Esophagus muscularis mucosa (tissue), 4 donors: Measurements from ENCODE around the gene PERCC1. TPM values are rescaled to one million over a fixed set of nuclear protein-coding genes. Genes with fewer than 3 reads are reported as not detected.

Experiments
- DNase-seq: peaks from one replicate; pipeline ENCODE4 v3.0.0-alpha.2; 2017; ENCODE audit errors: extremely low spot score
- H3K27ac ChIP-seq, 4 donors: fragments of 200-600 bp; sonication (generic); replicated peaks in 1 of 4; 1 replicate in 3 of 4; 2 replicates in 1 of 4; pipeline ENCODE4 v1.5.1; 2016 to 2019; ENCODE audit warnings: mild to moderate bottlenecking in 1 of 4
- H3K27me3 ChIP-seq, 4 donors: fragments of 200-600 bp; sonication (generic); one replicate each; pipeline versions ENCODE4 v1.5.1 to v1.6.0; 2016 to 2019
- H3K36me3 ChIP-seq, 4 donors: fragments of 200-600 bp; sonication (generic); one replicate each; pipeline ENCODE4 v1.5.1; 2016 to 2019
- H3K4me1 ChIP-seq, 4 donors: fragments of 200-600 bp; sonication (generic); one replicate each; pipeline ENCODE4 v1.5.1; 2016 to 2019
- H3K4me3 ChIP-seq, 4 donors: fragments of 200-600 bp; sonication (generic); 1 replicate in 2 of 4; 2 replicates in 2 of 4; pipeline ENCODE4 v1.5.1; 2016 to 2019; ENCODE audit warnings: mild to moderate bottlenecking in 4 of 4, moderate library complexity in 1 of 4
- H3K9me3 ChIP-seq, 4 donors: fragments of 200-600 bp; sonication (generic); 1 replicate in 3 of 4; 2 replicates in 1 of 4; pipeline ENCODE4 v1.5.1; 2016 to 2019
- CTCF ChIP-seq, 3 experiments: fragments of 200-600 bp in 2 of 3; fragments of 450-650 bp in 1 of 3; sonication (generic) in 2 of 3; IDR thresholded peaks; one replicate each; pipeline ENCODE4 v1.5.1; 2017 to 2019; ENCODE audit warnings: antibody characterized with exemption in 3 of 3, mild to moderate bottlenecking in 2 of 3, moderate library complexity in 1 of 3
- EP300 ChIP-seq: sonication (generic); formaldehyde crosslinking; IDR thresholded peaks from one replicate; pipeline ENCODE4 v1.6.1; 2017; ENCODE audit warnings: antibody characterized with exemption
- POLR2A ChIP-seq: fragments of 450-650 bp; IDR thresholded peaks from one replicate; pipeline ENCODE4 v1.6.1; 2017; ENCODE audit warnings: antibody characterized with exemption, moderate library complexity, mild to moderate bottlenecking, low read depth
- POLR2AphosphoS5 ChIP-seq, 2 donors: sonication (generic); formaldehyde crosslinking; IDR thresholded peaks; one replicate each; pipeline ENCODE4 v1.6.1; 2017; ENCODE audit warnings: antibody characterized with exemption in 2 of 2
- WGBS: methylation state at CpG from one replicate; pipeline ENCODE4 v1.1.5; 2018; 5-methylcytosine and 5-hydroxymethylcytosine counted together
- intact Hi-C: fragments of 100-400 bp; cut with DNase I; formaldehyde crosslinking; loops from one replicate; pipeline ENCODE4 v1.15.1; 2023
- total RNA-seq, 4 donors: library from RNA; depleted of rRNA; stranded (reverse); fragments of >200 nt; gene quantifications; one replicate each; pipeline versions ENCODE4 v1.1.0 to v1.2.1, GENCODE V29; 2016

The PERCC1 gene
- total RNA-seq, 4 donors from 2014 or later, result not detected

DNA sequence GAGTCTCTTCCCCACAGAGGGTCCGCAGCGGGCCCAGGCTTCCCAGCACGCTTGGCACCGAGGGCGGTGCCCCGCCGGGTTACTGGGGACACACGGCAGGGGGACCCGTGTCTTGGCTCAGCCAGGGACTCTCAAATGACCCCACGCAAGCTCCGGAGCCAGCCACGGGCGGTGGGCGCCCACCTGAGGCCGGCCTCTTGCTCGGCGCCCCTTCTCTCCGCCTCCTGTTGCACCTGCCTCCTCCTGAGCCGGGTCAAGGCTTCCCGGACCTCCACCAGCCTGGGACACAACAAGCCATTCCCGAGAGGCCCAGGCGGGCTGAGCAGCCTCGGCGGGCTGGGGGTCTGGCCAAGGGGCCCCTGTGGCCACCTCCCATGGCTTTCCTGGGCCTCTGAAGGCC, 11.8 kb downstream of the PERCC1 start:
- Histone ChIP-seq H3K4me3 (no peak overlapping the region), H3K27ac (no peak overlapping the region), H3K9me3 (no peaks in the 10 kb centered on the region), H3K4me1 (no peaks in the 10 kb centered on the region), H3K36me3 (peaks cover 8 to 35% (median 27%) of the 10 kb centered on the region in 4 donors), H3K27me3 (no peaks in the 10 kb centered on the region)
- intact Hi-C loops, result no loop called here
- no peak for DNase-seq
- WGBS, result 89% methylated on average over 16 of the region's 24 CpGs
- TF ChIP-seq EP300, result no peak
- TF ChIP-seq POLR2A, result no peak
- no peak for TF ChIP-seq POLR2AphosphoS5 (IDR thresholded peaks at IDR 0.05)
- no peak for TF ChIP-seq CTCF (IDR thresholded peaks at IDR 0.05)

- intact Hi-C loops, result no loop called here
- TF ChIP-seq CTCF (IDR thresholded peaks at IDR 0.05) (no peak), POLR2A (no peak), EP300 (no peak), POLR2AphosphoS5 (IDR thresholded peaks at IDR 0.05) (no peak)
- no peak overlapping the region for H3K27ac ChIP-seq
- H3K36me3 ChIP-seq, result peaks cover 14 to 40% (median 35%) of the 10 kb centered on the region in 4 donors
- no peak for DNase-seq
- H3K4me1 ChIP-seq, result no peaks in the 10 kb centered on the region
- WGBS, result 84% methylated on average over 27 of the region's 38 CpGs
- H3K4me3 ChIP-seq, result no peak overlapping the region
- H3K27me3 ChIP-seq, result no peaks in the 10 kb centered on the region
- no peaks in the 10 kb centered on the region for H3K9me3 ChIP-seq
These were observed 12.6 kb downstream of the PERCC1 start for GRCh38 chr16:1443403-1443973.

DNA sequence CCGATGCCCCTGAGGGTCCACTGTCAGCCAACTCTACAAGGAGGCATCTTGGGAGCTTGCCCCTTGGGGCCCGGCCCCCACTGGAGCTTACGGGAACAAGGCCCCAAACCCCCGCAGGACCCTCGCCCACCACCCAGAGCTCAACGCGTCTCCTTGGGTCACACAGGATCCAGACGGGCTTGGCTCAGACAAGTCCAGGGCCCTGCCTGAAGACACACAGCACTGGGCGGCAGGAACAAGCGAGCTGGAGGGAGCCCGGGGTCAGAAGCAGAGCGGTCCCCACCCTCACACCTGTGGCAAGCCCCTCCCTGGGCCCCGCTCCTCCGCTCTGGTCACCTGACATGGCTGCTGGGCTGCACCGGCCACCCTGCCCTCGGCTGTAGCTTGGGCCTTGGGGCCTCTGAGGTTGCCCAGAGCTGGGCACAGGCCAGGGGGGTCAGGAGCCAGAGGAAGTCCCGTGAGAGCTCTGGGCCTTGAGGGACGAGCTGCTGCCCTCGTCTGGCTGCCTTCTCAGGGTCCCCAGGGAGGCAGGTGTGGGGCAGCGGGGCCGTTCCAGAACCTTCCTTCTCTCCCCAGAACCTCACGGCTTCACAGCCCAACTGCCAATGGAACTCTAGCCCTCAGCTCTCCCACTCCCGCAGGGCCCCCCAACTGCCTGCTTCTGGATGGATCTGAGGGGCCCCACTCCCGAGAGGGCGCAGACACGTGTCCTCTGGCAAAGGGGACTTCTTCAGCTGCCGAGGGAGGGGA, 13.3 kb downstream of the PERCC1 start, which contains the start of gene CCDC154:
Gene CCDC154 (minus strand): TSS at position 577 of the 750 bp plus-strand sequence. CDS start 234 bp downstream, at position 343.
- no peak within 1 kb of the TSS for H3K4me3 ChIP-seq
- peaks cover 14 to 44% (median 41%) of the 10 kb centered on the region in 4 donors for H3K36me3 ChIP-seq
- no peak within 1 kb of the TSS for H3K27ac ChIP-seq
- no peak for TF ChIP-seq EP300
- TF ChIP-seq CTCF (IDR thresholded peaks at IDR 0.05), result no peak
- TF ChIP-seq POLR2A, result no peak
- no peak for TF ChIP-seq POLR2AphosphoS5 (IDR thresholded peaks at IDR 0.05)
- no peaks in the 10 kb centered on the region for H3K27me3 ChIP-seq
- WGBS, result 72% methylated on average over 10 of the region's 27 CpGs
- no peaks in the 10 kb centered on the region for H3K4me1 ChIP-seq
- no peaks in the 10 kb centered on the region for H3K9me3 ChIP-seq
- no peak for DNase-seq
- intact Hi-C loops, result no loop called here

DNA sequence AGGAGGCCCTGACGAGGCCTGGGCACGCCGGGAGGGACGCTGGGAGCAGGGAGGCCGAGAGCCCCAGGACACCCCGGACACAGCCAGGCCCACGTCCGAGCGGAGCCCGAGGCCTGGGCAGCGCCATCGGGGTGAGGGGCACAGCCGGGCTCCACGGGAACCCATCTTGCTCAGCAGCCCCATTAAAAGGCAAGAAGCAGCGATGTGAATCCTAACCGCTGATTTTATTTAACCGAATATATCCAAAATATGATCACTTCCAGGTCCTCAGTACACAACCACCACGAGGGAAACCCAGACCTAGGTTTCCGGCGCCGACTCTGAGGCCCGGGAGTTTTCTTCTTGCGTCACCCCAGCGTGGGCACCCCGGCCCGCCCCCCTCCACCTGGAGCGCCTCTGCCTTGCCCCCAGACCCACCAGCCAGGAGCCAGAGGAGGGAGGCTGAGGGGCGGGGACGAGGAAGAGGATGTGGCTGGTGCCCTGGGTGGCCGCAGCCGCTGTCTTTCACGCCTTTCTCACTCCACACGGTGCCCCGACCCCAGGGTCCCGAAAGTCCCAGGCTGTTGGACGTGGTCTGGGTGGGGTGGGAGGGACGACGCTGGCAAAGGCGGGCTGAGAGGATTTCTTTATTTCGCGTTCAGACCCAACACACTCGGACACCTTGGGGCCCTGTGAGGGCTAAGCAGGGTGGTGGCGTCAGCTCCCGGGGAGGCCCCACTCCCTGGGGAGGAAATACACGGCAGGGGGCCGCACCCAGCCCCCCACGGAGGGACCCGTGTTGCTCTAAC, 14.0 kb downstream of the PERCC1 start:
- Histone ChIP-seq H3K27me3 (no peaks in the 10 kb centered on the region), H3K36me3 (peaks cover 15 to 52% (median 49%) of the 10 kb centered on the region in 4 donors), H3K4me3 (no peak overlapping the region), H3K9me3 (no peaks in the 10 kb centered on the region), H3K4me1 (no peaks in the 10 kb centered on the region), H3K27ac (no peak overlapping the region)
- TF ChIP-seq CTCF (IDR thresholded peaks at IDR 0.05) (no peak), POLR2AphosphoS5 (IDR thresholded peaks at IDR 0.05) (no peak), EP300 (no peak), POLR2A (no peak)
- intact Hi-C loops, result no loop called here
- WGBS, result 85% methylated on average over 34 of the region's 48 CpGs
- no peak for DNase-seq
